Neuronal stem cell (in vitro differentiated cells): ENCODE results near the gene IQCB1.
"Not testable (repeated sequence)": the region's sequence is repeated elsewhere in the genome, so short reads cannot be mapped to it uniquely, and the experiment has no call there.

Experiments
- DNase-seq: peaks from one replicate; pipeline ENCODE4 v3.0.0-alpha.2; 2013; ENCODE audit warnings: low spot score
- H2AFZ ChIP-seq: one replicate; pipeline ENCODE4 v1.6.1; 2013; ENCODE audit warnings: mild to moderate bottlenecking, low read length, inconsistent platforms
- H2AK5ac ChIP-seq: 2 replicates; pipeline ENCODE4 v1.6.1; 2013; ENCODE audit warnings: low read depth, mild to moderate bottlenecking, inconsistent platforms, low read length, moderate library complexity, mixed read lengths
- H2BK120ac ChIP-seq: 2 replicates; pipeline ENCODE4 v1.6.1; 2013; ENCODE audit warnings: low read depth, mild to moderate bottlenecking, inconsistent platforms, low read length, moderate library complexity, mixed read lengths
- H2BK12ac ChIP-seq: one replicate; pipeline ENCODE4 v1.6.1; 2013; ENCODE audit warnings: low read length, inconsistent platforms
- H2BK15ac ChIP-seq: 2 replicates; pipeline ENCODE4 v1.6.1; 2013; ENCODE audit warnings: mild to moderate bottlenecking, low read length, inconsistent platforms, mixed read lengths
- H2BK5ac ChIP-seq: one replicate; pipeline ENCODE4 v1.6.1; 2013; ENCODE audit warnings: inconsistent platforms, mild to moderate bottlenecking, low read length, moderate library complexity
- H3K14ac ChIP-seq: one replicate; pipeline ENCODE4 v1.6.1; 2013; ENCODE audit warnings: low read length, inconsistent platforms
- H3K18ac ChIP-seq: 2 replicates; pipeline ENCODE4 v1.6.1; 2013; ENCODE audit warnings: low read length, inconsistent platforms
- H3K23ac ChIP-seq: 2 replicates; pipeline ENCODE4 v1.6.1; 2013; ENCODE audit warnings: low read depth, mild to moderate bottlenecking, mixed read lengths, low read length, inconsistent platforms; ENCODE audit not compliant: poor library complexity
- H3K27ac ChIP-seq: replicated peaks from 3 replicates; pipeline ENCODE4 v1.5.1; 2013; ENCODE audit warnings: low read length, inconsistent platforms
- H3K27me3 ChIP-seq, 3 experiments: 2 replicates each; pipeline ENCODE4 v1.6.1; 2013; ENCODE audit warnings: low read length in 3 of 3, mild to moderate bottlenecking in 2 of 3, inconsistent platforms in 1 of 3, low read depth in 1 of 3, mixed read lengths in 1 of 3, moderate library complexity in 1 of 3; ENCODE audit not compliant: control insufficient read depth in 3 of 3, insufficient read depth in 3 of 3
- H3K36me3 ChIP-seq, 2 donors: replicated peaks in 1 of 2; 2 replicates each; pipeline ENCODE4 v1.6.1; 2013; ENCODE audit warnings: low read length in 2 of 2; ENCODE audit not compliant: control insufficient read depth in 2 of 2, insufficient read depth in 2 of 2
- H3K4ac ChIP-seq: 2 replicates; pipeline ENCODE4 v1.6.1; 2013; ENCODE audit warnings: inconsistent platforms, mild to moderate bottlenecking, low read length, moderate library complexity
- H3K4me1 ChIP-seq, 2 donors: 1 replicate in 1 of 2; 2 replicates in 1 of 2; pipeline ENCODE4 v1.6.1; 2013; ENCODE audit warnings: low read length in 2 of 2, low read depth in 1 of 2; ENCODE audit not compliant: control insufficient read depth in 2 of 2, insufficient read depth in 1 of 2
- H3K4me2 ChIP-seq: one replicate; pipeline ENCODE4 v1.6.1; 2013; ENCODE audit warnings: mild to moderate bottlenecking, low read length, inconsistent platforms; ENCODE audit not compliant: insufficient read depth, poor library complexity, severe bottlenecking
- H3K4me3 ChIP-seq, 2 donors: 2 replicates each; pipeline ENCODE4 v1.5.1; 2013; ENCODE audit warnings: low read length in 2 of 2, mild to moderate bottlenecking in 2 of 2, inconsistent platforms in 1 of 2, moderate library complexity in 1 of 2
- H3K79me1 ChIP-seq: one replicate; pipeline ENCODE4 v1.6.1; 2013; ENCODE audit warnings: low read depth, mild to moderate bottlenecking, inconsistent platforms, low read length, moderate library complexity
- H3K9ac ChIP-seq: one replicate; pipeline ENCODE4 v1.6.1; 2013; ENCODE audit warnings: mild to moderate bottlenecking, low read depth, low read length, inconsistent platforms; ENCODE audit not compliant: poor library complexity
- H3K9me3 ChIP-seq, 2 donors: replicated peaks in 1 of 2; 2 replicates each; pipeline versions ENCODE3 to v1.6.1; 2013; ENCODE audit warnings: low read length in 2 of 2, mild to moderate bottlenecking in 2 of 2, inconsistent platforms in 1 of 2, low read depth in 1 of 2, mixed read lengths in 1 of 2, moderate library complexity in 1 of 2; ENCODE audit not compliant: control insufficient read depth in 2 of 2, insufficient read depth in 1 of 2
- H4K8ac ChIP-seq: one replicate; pipeline ENCODE4 v1.6.1; 2013; ENCODE audit warnings: low read depth, mild to moderate bottlenecking, inconsistent platforms, low read length, moderate library complexity
- H4K91ac ChIP-seq: one replicate; pipeline ENCODE4 v1.6.1; 2013; ENCODE audit warnings: low read length, low read depth, mild to moderate bottlenecking, inconsistent platforms; ENCODE audit not compliant: poor library complexity
- WGBS, 2 donors: extraction: QIAGEN DNeasy Blood & Tissue Kit; methylation state at CpG; one replicate each; pipeline ENCODE4 v1.1.7; 2013; ENCODE audit warnings: missing lambda C conversion rate in 2 of 2, mixed read lengths in 1 of 2; ENCODE audit not compliant: insufficient read length in 2 of 2, insufficient replicate concordance in 1 of 2; ENCODE audit errors: extremely low coverage in 2 of 2; 5-methylcytosine and 5-hydroxymethylcytosine counted together

IQCB1 gene

GRCh38 chr3:121775095-121775494, 59.8 kb downstream of the IQCB1 start:
- not testable (repeated sequence) for H3K27ac ChIP-seq, H3K9me3 ChIP-seq, H2BK15ac ChIP-seq, H4K91ac ChIP-seq, DNase-seq, H3K4me1 ChIP-seq, H2BK120ac ChIP-seq, H2BK12ac ChIP-seq, H2AFZ ChIP-seq, H3K79me1 ChIP-seq, H2AK5ac ChIP-seq, H3K4me2 ChIP-seq, H3K14ac ChIP-seq, H3K18ac ChIP-seq, H3K4me3 ChIP-seq, H3K23ac ChIP-seq, H4K8ac ChIP-seq, H3K27me3 ChIP-seq, H3K4ac ChIP-seq, H3K9ac ChIP-seq, H2BK5ac ChIP-seq
- peaks cover 12 to 96% of the 10 kb centered on the region in 2 donors for H3K36me3 ChIP-seq
- WGBS, 2 donors, result no CpG with 5 or more reads among the region's 4 CpGs

GRCh38 chr3:121769246-121769645, 65.6 kb downstream of the IQCB1 start:
- Histone ChIP-seq H4K8ac (no peak overlapping the region), H2BK120ac (no peak overlapping the region), H3K14ac (no peak overlapping the region), H2AK5ac (no peak overlapping the region), H2BK15ac (no peak overlapping the region), H2AFZ (no peak overlapping the region), H3K4me2 (no peak overlapping the region), H3K4me1 (no peaks in the 10 kb centered on the region), H3K79me1 (no peaks in the 10 kb centered on the region), H3K36me3 (peaks cover 10 to 54% of the 10 kb centered on the region in 2 donors), H3K4ac (no peak overlapping the region), H3K23ac (no peak overlapping the region), H2BK5ac (no peak overlapping the region), H3K9ac (no peak overlapping the region), H2BK12ac (no peak overlapping the region), H3K18ac (no peak overlapping the region), H3K27me3 (no peaks in the 10 kb centered on the region), H3K27ac (no peak overlapping the region), H3K9me3 (no peaks in the 10 kb centered on the region), H3K4me3 (no peak overlapping the region), H4K91ac (no peak overlapping the region)
- DNase-seq, result no peak
- WGBS, 2 donors, result no CpG with 5 or more reads among the region's 1 CpG

- H2BK15ac ChIP-seq, result no peak overlapping the region
- no peak overlapping the region for H2AK5ac ChIP-seq
- no peak overlapping the region for H2AFZ ChIP-seq
- H3K27me3 ChIP-seq, result no peaks in the 10 kb centered on the region
- H3K4me3 ChIP-seq, result no peak overlapping the region
- H4K91ac ChIP-seq, result no peak overlapping the region
- H3K23ac ChIP-seq, result no peak overlapping the region
- no peak overlapping the region for H3K4ac ChIP-seq
- no peak overlapping the region for H3K9ac ChIP-seq
- H3K27ac ChIP-seq, result no peak overlapping the region
- no peak overlapping the region for H2BK5ac ChIP-seq
- H4K8ac ChIP-seq, result no peak overlapping the region
- no peak for DNase-seq
- no peak overlapping the region for H3K4me2 ChIP-seq
- peaks cover 10 to 46% of the 10 kb centered on the region in 2 donors for H3K36me3 ChIP-seq
- no peaks in the 10 kb centered on the region for H3K9me3 ChIP-seq
- no peaks in the 10 kb centered on the region for H3K4me1 ChIP-seq
- no peaks in the 10 kb centered on the region for H3K79me1 ChIP-seq
- no peak overlapping the region for H3K14ac ChIP-seq
- WGBS, 2 donors, result no CpG with 5 or more reads among the region's 2 CpGs
- H2BK120ac ChIP-seq, result no peak overlapping the region
- H3K18ac ChIP-seq, result no peak overlapping the region
- no peak overlapping the region for H2BK12ac ChIP-seq
These were observed 66.4 kb downstream of the IQCB1 start for GRCh38 chr3:121768452-121768851.

GRCh38 chr3:121759541-121760202, 75.2 kb downstream of the IQCB1 start:
- no peak overlapping the region for H4K8ac ChIP-seq
- H3K14ac ChIP-seq, result no peak overlapping the region
- no peak overlapping the region for H3K18ac ChIP-seq
- DNase-seq, result no peak
- H2AFZ ChIP-seq, result no peak overlapping the region
- no peak overlapping the region for H2BK120ac ChIP-seq
- H3K23ac ChIP-seq, result no peak overlapping the region
- H2BK15ac ChIP-seq, result no peak overlapping the region
- no peaks in the 10 kb centered on the region for H3K27me3 ChIP-seq
- no peaks in the 10 kb centered on the region for H3K4me1 ChIP-seq
- no peak overlapping the region for H4K91ac ChIP-seq
- H2BK12ac ChIP-seq, result no peak overlapping the region
- no peak overlapping the region for H2AK5ac ChIP-seq
- H3K27ac ChIP-seq, result no peak overlapping the region
- WGBS, 2 donors, result no CpG with 5 or more reads among the region's 3 CpGs
- H3K4me3 ChIP-seq, result no peak overlapping the region
- H3K9ac ChIP-seq, result no peak overlapping the region
- H3K4me2 ChIP-seq, result no peak overlapping the region
- no peaks in the 10 kb centered on the region for H3K79me1 ChIP-seq
- H3K4ac ChIP-seq, result no peak overlapping the region
- H2BK5ac ChIP-seq, result no peak overlapping the region
- no peaks in the 10 kb centered on the region for H3K36me3 ChIP-seq
- H3K9me3 ChIP-seq, result no peaks in the 10 kb centered on the region
